ENCODE measurements around the gene BAHD1. TPM values are rescaled to one million over a fixed set of nuclear protein-coding genes. Genes with fewer than 3 reads are reported as not detected.
A peak's percentile ranks its signal among the peaks of the same experiment; 100 is the strongest.

Gene BAHD1
- 10 to 100 TPM; 18.0 to 18.7 TPM for total RNA-seq

DNA sequence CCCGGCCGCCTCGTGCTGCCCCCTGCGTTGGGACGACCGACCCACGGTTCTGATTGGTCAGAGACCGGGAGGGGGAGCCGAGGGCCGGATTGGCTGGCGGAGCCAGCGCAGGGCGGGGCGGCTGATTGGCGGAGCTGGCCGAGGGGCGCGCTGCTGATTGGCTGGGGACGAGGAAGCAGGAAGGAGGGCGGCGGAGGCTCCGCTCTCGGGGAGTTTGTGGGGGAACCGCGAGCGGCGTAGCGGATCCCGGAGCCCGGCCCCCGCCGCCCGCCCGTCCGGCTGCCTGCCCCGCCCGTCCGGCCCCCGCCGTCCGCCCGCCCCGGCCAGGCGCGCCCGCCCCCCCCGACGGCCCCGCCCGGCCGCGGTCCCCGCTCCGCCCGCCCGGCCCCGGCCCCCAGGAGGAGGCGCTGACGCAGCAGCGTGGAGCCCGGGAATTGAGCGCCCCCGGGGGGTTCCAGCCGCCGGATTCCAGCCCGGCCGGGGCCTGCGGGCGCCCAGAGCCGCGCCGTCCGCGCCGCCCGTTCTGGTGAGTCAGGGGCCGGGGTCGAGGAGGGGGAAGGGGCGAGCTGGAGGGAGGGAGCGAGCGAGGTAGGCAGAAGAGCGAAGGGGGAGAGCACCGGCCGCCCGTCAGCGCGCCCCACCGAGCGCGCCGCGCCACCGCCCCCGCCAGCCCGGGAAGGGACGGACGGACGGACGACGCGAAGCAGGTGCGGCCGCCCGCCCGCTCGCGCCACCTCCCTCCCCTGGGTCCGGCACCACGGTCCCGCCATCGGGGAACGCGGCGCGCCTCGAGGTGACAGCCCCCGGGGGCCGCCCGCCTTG is at the start of gene BAHD1:
Gene BAHD1, plus strand, starts transcription at position 211 of the 822 bp plus-strand sequence. CDS start 17,512 bp downstream, outside the sequence.
- Mint-ChIP-seq H3K9me3 (no peaks in the 10 kb centered on the region), H3K36me3 (no peaks in the 10 kb centered on the region), H3K27ac (peak within 1 kb of the TSS; percentile 89), H3K4me1 (peaks cover 50% of the 10 kb centered on the region), H3K27me3 (peaks cover 39% of the 10 kb centered on the region), H3K4me3 (peak within 1 kb of the TSS; percentile 92)
- DNase-seq, result peak; percentile 98

DNA sequence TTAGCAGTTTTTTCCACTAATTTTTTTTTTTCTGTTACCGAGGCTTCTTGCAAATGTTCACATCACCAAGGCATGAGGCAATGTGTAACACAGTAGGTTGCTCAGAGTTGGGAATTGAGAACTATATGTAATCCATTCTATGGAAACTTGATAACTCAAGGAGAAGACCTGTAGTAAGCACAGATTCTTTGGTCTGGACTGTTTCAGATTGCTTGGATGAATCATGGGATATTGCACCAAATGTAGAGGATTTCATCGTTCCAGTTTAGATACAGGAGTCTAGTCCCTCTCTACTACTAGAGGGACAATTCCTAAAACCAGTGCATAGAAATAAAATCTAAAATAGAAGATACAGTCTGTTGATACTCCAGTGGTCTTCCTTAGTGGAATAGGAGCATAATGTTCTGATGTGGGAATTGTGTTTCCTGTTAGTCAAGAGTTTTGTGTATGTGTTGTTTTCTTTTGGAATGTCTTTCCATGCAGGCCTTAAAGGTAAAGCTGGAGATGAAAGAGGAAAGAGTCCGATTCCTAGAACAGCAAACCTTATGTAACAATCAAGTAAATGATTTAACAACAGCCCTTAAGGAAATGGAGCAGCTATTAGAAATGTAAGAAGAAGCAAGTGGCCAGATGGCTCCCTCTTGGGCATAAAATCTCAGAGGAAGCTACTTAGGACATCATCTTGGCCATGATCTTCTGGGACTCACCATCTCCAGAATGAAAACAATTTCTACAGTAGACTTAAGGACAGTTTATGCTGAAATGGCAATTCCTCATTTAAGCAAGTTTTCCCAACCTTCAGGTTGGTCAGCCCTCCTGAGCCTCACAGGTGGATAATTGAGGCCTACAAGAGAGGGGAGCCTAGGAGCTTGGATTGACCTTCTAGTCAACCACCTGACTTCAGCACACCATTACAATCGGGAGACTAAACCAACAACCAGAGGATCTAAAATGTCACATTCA is 47.5 kb upstream of the BAHD1 start:
- peak overlapping the region; percentile 39 for H3K27ac Mint-ChIP-seq
- no peak overlapping the region for H3K4me3 Mint-ChIP-seq
- H3K9me3 Mint-ChIP-seq, result no peaks in the 10 kb centered on the region
- H3K36me3 Mint-ChIP-seq, result peaks cover 30% of the 10 kb centered on the region
- H3K27me3 Mint-ChIP-seq, result no peaks in the 10 kb centered on the region
- H3K4me1 Mint-ChIP-seq, result peaks cover 8% of the 10 kb centered on the region
- no peak for DNase-seq

DNA sequence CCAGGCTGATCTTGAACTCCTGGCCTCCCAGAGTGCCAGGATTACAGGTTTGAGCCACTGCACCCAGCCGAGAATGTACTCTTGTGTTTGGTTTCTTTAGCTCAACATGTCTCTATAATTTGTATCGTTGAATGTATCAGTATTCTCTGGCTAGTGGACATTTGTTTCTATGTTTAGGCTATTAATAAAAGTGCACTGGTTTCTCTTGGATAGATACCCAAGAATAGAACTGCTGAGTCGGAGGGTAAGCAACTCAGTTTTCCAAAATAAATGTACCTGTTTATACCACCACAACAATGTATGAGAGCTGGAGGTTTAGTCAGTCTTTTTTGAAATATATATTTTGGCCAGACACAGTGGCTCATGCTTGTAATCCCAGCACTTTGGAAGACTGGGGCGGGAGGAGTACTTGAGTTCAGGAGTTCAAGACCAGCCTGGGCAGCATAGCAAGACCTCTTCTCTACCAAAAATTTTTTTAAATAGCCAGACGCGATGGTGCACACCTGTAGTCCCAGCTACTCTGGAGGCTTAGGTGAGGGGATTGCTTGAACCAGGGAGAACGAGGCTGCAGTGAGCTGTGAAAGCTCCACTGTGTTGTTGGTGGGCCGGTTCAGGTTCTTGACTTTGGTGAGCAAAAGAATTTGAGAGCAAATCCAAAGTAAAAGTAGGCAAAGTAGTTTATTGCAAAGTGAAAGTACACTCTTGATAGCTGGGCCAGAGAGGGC is 42.9 kb upstream of the BAHD1 start:
- Mint-ChIP-seq H3K4me3 (peak overlapping the region; percentile 60), H3K9me3 (no peaks in the 10 kb centered on the region), H3K27me3 (no peaks in the 10 kb centered on the region), H3K36me3 (peaks cover 12% of the 10 kb centered on the region), H3K27ac (peak overlapping the region; percentile 70), H3K4me1 (peaks cover 18% of the 10 kb centered on the region)
- DNase-seq, result no peak

DNA sequence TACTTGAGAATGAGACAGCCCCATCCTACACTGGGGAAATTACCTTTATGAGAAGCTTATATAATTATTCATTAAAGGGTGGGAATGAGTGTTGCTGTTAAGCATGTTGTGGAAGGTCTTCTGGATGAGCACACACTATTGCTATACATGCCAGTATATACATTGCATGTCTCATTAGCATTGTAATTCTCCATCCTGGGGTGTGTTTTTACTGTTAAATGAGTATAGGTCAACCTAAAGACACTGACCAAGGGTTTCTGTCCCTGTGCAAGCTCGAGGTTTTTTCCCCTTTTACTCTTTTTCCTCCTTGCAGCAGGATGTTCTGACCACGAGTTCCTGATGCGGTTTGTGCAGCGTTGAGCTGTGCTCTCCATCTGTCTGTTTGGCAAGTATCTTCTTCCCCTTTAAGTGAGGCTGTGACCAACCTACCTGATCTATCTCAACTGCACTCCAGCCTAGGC is 42.3 kb upstream of the BAHD1 start:
- Mint-ChIP-seq H3K4me3 (peak overlapping the region; percentile 60), H3K4me1 (peaks cover 19% of the 10 kb centered on the region), H3K27me3 (no peaks in the 10 kb centered on the region), H3K36me3 (peaks cover 9% of the 10 kb centered on the region), H3K27ac (peak overlapping the region; percentile 88), H3K9me3 (no peaks in the 10 kb centered on the region)
- no peak for DNase-seq

DNA sequence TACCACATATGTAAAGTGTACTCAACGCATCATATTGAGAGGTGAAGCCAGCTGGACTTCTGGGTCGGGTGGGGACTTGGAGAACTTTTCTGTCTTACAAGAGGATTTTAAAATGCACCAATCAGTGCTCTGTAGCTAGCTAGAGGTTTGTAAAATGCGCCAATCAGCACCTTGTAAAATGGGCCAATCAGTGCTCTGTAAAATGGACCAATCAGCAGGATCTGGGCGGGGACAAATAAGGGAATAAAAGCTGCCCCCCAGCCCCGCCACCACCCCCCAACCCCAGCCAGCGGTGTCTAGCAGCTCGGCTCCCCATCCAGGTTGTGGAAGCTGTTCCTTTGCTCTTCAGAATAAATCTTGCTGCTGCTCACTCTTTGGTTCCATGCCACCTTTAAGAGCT is 41.4 kb upstream of the BAHD1 start:
- Mint-ChIP-seq H3K4me3 (no peak overlapping the region), H3K4me1 (peaks cover 24% of the 10 kb centered on the region), H3K9me3 (no peaks in the 10 kb centered on the region)

DNA sequence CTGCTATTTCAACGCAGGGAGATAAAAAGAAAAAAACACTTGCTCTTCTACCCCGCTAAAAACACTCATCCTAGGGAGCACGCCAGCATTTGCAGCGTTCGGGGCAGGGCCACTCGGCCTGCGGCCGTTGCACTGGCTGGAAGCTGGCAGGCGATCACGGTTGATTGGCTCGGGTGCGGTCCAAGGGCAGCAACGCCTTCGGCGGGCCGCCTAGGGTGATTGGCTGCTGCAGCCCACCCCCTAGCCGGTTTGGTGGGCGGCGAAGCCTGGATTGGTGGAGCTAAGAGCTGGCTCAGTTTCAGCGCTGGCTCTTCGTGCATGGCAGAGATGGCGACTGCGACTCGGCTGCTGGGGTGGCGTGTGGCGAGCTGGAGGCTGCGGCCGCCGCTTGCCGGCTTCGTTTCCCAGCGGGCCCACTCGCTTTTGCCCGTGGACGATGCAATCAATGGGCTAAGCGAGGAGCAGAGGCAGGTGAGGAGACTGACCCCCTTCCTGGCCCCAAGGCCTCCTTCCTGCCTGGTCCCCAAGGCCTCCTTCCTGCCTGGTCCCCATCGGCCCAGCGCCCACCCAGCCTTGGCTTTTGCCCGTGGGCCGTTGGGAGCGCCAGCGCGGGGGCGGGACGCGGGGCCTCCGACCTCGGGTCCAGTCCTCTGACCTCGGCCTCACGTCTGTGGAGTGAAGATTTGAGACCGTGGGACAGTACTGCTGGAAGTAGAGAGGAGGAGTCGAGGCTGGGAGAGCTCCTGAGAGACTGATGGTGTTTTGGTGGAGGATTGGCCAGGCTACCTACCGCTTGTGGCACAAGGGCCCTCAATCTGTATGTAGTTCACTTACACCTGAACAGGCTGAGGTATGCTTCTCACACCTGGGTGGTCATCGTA is 35.0 kb upstream of the BAHD1 start, which contains the start of gene IVD:
Gene IVD, plus strand, starts transcription at position 295 of the 881 bp plus-strand sequence. Its CDS starts 33 bp downstream, at position 328.
- peak; percentile 97 for DNase-seq
- Mint-ChIP-seq H3K4me3 (peak within 1 kb of the TSS; percentile 78), H3K27ac (peak within 1 kb of the TSS; percentile 94), H3K4me1 (peaks cover 45% of the 10 kb centered on the region), H3K27me3 (no peaks in the 10 kb centered on the region), H3K9me3 (no peaks in the 10 kb centered on the region), H3K36me3 (peaks cover 13% of the 10 kb centered on the region)

More for the DNA sequence above, 41.4 kb upstream of the BAHD1 start:
- H3K36me3 Mint-ChIP-seq, result peaks cover 6% of the 10 kb centered on the region
- H3K27me3 Mint-ChIP-seq, result no peaks in the 10 kb centered on the region
- no peak overlapping the region for H3K27ac Mint-ChIP-seq
- DNase-seq, result no peak

DNA sequence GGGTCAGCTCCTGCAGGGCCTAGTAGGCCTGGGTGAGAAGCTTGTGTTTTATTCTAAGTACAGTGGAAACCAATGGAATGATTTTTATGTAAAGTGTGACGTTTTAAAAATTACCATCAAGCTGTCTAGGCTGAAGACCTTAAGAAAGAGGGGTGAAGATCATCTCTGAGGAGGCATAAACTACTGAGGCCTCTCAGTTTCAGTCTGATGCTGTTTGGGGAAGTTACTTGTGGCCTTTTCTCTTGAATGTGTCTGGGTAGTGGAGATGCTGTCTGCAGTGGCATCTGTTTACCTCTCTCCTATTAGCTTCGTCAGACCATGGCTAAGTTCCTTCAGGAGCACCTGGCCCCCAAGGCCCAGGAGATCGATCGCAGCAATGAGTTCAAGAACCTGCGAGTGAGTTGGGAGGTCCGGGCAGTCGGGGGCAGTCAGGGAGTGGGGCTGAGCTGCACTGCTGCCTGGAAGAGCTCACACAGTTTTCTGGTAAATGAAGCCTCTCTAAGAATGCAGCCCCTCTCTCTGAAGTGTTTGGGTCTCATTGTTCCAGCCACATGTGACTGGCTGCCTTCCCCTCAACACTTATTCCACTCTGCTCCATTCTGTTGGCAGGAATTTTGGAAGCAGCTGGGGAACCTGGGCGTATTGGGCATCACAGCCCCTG is 33.3 kb upstream of the BAHD1 start:
- Mint-ChIP-seq H3K4me1 (peaks cover 45% of the 10 kb centered on the region), H3K27me3 (no peaks in the 10 kb centered on the region), H3K9me3 (no peaks in the 10 kb centered on the region), H3K36me3 (peaks cover 30% of the 10 kb centered on the region), H3K4me3 (peak overlapping the region; percentile 78), H3K27ac (peak overlapping the region; percentile 43)
- DNase-seq, result no peak

DNA sequence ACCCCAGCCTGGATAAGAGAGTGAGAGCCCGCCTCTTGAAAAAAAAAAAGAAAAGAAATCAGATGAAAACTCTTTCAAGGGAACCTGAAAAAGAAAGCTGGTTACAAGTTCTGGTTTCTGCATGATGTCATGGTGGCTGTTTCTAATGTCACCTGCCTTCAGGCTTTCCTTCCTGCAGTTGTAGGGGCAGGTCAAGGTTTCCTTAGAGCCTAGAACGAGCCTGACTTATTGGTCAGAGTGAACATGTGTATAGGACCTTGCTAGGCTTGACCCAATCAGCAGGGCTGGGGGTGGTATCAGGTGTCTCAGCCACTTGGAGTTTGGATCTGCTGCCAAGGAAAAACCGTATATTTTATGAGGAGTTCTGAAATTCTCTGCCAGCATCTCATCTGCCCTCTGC is 31.4 kb upstream of the BAHD1 start:
- peaks cover 39% of the 10 kb centered on the region for H3K4me1 Mint-ChIP-seq
- peaks cover 32% of the 10 kb centered on the region for H3K36me3 Mint-ChIP-seq
- H3K9me3 Mint-ChIP-seq, result no peaks in the 10 kb centered on the region
- H3K27ac Mint-ChIP-seq, result peak overlapping the region; percentile 65
- no peak for DNase-seq
- no peak overlapping the region for H3K4me3 Mint-ChIP-seq
- H3K27me3 Mint-ChIP-seq, result no peaks in the 10 kb centered on the region

DNA sequence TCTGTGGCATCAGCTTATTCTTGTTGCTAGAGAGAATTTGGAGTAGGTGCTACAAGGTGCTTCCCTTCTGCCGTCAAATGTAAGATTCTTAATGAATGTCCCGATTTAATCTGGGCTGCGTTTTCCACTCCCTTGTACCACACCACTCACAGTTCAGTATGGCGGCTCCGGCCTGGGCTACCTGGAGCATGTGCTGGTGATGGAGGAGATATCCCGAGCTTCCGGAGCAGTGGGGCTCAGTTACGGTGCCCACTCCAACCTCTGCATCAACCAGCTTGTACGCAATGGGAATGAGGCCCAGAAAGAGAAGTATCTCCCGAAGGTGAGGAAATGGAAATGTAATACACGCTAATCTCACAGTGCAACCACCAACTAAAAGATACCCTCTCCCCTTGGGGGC is 30.3 kb upstream of the BAHD1 start:
- Mint-ChIP-seq H3K27me3 (no peaks in the 10 kb centered on the region), H3K9me3 (no peaks in the 10 kb centered on the region), H3K4me1 (peaks cover 30% of the 10 kb centered on the region), H3K27ac (peak overlapping the region; percentile 64), H3K4me3 (no peak overlapping the region), H3K36me3 (peaks cover 32% of the 10 kb centered on the region)
- no peak for DNase-seq

DNA sequence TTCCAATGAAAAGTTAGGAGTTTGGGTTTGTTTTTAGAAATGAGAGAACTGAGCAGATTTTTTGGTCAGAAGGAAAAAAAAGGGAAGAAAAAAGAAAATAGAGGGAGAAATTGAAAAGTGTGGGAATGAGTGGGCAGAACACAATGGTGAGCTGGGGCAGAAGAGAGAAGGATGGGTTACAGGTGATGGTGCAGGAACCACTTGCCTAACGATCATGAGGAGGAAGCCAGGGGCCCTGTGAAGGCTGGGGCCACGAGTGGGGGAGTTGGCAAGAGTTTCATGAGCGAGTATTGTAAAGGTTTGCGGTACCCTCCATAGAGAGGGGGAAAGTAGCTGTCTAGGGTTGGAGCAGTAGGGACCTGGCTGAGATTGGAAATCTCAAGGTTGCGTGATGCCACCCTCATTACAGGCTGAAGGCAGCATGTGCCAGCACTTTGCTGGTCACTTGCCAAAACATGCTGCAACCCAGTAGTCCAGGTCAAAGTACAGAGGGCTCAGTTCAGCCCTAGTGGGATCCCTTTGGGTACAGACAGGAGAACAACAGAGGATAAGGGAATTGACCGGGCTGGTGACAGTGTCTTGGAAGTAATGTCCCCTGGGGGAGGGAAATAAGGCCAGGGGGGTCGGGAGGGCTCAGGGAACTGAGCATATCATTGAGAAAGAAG is 28.5 kb upstream of the BAHD1 start:
- peaks cover 21% of the 10 kb centered on the region for H3K4me1 Mint-ChIP-seq
- no peaks in the 10 kb centered on the region for H3K27me3 Mint-ChIP-seq
- no peak for DNase-seq
- H3K4me3 Mint-ChIP-seq, result no peak overlapping the region
- H3K36me3 Mint-ChIP-seq, result peaks cover 26% of the 10 kb centered on the region
- no peaks in the 10 kb centered on the region for H3K9me3 Mint-ChIP-seq
- H3K27ac Mint-ChIP-seq, result peak overlapping the region; percentile 11

DNA sequence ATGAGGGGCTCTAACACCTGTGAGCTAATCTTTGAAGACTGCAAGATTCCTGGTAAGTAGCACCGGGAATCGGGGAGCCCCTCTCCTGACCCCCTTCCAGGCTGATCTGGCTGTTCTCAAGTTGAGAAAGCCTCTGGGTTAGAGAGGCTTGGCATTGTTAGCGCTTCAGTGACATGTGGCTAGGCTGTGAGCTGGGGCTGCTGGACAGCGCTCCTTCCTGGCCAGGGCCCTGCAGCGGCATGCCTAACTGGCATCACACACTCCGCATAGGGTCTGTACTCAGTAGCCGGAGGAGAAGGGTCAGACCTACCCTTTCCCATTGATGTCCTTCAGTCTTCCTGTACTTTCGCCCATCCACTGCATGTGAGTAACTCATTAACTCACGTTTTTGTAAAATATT is 27.7 kb upstream of the BAHD1 start:
- DNase-seq, result no peak
- Mint-ChIP-seq H3K27ac (no peak overlapping the region), H3K36me3 (peaks cover 26% of the 10 kb centered on the region), H3K27me3 (no peaks in the 10 kb centered on the region), H3K4me1 (peaks cover 14% of the 10 kb centered on the region), H3K9me3 (no peaks in the 10 kb centered on the region), H3K4me3 (no peak overlapping the region)

DNA sequence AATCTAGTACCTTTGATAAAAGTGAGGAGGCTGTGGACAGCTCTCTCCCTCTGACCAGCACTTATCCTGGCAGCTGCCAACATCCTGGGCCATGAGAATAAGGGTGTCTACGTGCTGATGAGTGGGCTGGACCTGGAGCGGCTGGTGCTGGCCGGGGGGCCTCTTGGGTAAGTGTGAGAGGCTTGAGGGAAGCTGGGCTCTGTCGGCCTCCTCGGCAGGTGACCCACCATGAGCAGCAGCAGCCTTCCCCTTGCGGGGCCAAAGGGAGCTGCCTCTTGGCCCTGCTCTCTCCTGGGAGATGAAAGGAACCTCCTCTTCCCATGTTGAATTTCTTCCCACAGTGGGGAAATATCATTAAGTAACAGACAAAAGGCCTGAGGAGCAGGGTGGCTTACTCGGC is 25.9 kb upstream of the BAHD1 start:
- no peaks in the 10 kb centered on the region for H3K9me3 Mint-ChIP-seq
- H3K36me3 Mint-ChIP-seq, result peaks cover 20% of the 10 kb centered on the region
- H3K27me3 Mint-ChIP-seq, result no peaks in the 10 kb centered on the region

DNA sequence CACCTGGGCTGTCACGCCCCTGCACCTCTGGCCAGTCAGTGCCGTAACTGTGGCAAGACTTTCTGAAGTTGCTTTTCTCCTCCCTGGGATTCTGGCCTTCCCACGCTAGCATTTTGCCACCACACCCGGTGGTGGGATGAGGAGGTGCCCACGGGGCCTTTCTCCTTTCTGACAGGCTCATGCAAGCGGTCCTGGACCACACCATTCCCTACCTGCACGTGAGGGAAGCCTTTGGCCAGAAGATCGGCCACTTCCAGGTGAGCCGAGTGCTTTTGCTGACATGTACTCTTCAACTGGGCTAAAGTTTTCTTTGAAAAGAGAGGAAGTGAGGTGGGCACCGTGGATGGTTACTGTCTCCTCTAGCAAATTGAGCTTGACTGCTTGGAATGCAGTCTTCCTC is 25.5 kb upstream of the BAHD1 start:
- Mint-ChIP-seq H3K36me3 (peaks cover 20% of the 10 kb centered on the region), H3K4me3 (no peak overlapping the region), H3K27ac (no peak overlapping the region), H3K27me3 (no peaks in the 10 kb centered on the region), H3K4me1 (no peaks in the 10 kb centered on the region), H3K9me3 (no peaks in the 10 kb centered on the region)
- DNase-seq, result no peak

More for the DNA sequence above, 25.9 kb upstream of the BAHD1 start:
- H3K27ac Mint-ChIP-seq, result no peak overlapping the region
- H3K4me3 Mint-ChIP-seq, result no peak overlapping the region
- H3K4me1 Mint-ChIP-seq, result no peaks in the 10 kb centered on the region
- no peak for DNase-seq
